Body of pancreas (tissue), 4 donors: ENCODE measurements around the gene CCL22. TPM values are rescaled to one million over a fixed set of nuclear protein-coding genes. Genes with fewer than 3 reads are reported as not detected.
A peak's percentile ranks its signal among the peaks of the same experiment; 100 is the strongest.
"Not testable (repeated sequence)": the region's sequence is repeated elsewhere in the genome, so short reads cannot be mapped to it uniquely, and the experiment has no call there.

Experiments used
- ATAC-seq: fragments of 150-250 bp; one replicate; pipeline ENCODE4 v1.9.1; 2016
- DNase-seq, 4 donors: peaks; one replicate each; pipeline ENCODE4 v3.0.0-alpha.2; 2019
- H3K27ac ChIP-seq, 4 donors: fragments of 200-600 bp; sonication (generic); 1 replicate in 3 of 4; 2 replicates in 1 of 4; pipeline versions ENCODE4 v1.5.1 to v1.6.1; 2016 to 2019; ENCODE audit warnings: mild to moderate bottlenecking in 1 of 4, mixed read lengths in 1 of 4, moderate library complexity in 1 of 4
- H3K27me3 ChIP-seq, 2 donors: fragments of 200-600 bp; sonication (generic); one replicate each; pipeline ENCODE4 v1.6.0; 2016; ENCODE audit warnings: mild to moderate bottlenecking in 1 of 2
- H3K36me3 ChIP-seq, 2 donors: fragments of 200-600 bp; sonication (generic); replicated peaks in 1 of 2; 2 replicates each; pipeline ENCODE4 v1.5.1; 2016; ENCODE audit warnings: low read depth in 2 of 2; ENCODE audit not compliant: insufficient read depth in 1 of 2
- H3K4me1 ChIP-seq: fragments of 200-600 bp; sonication (generic); one replicate; pipeline ENCODE4 v1.6.0; 2016
- H3K4me3 ChIP-seq, 2 donors: fragments of 200-600 bp; sonication (generic); 1 replicate in 1 of 2; 2 replicates in 1 of 2; pipeline ENCODE4 v1.5.1; 2016 to 2019
- H3K9me3 ChIP-seq, 3 donors: fragments of 200-600 bp; sonication (generic); 1 replicate in 2 of 3; 2 replicates in 1 of 3; pipeline ENCODE4 v1.5.1; 2016
- CTCF ChIP-seq, 7 experiments: fragments of 450-650 bp in 4 of 7; fragments of 200-600 bp in 3 of 7; sonication (generic) in 3 of 7; IDR thresholded peaks; one replicate each; pipeline ENCODE4 v1.5.1; 2016 to 2019; ENCODE audit warnings: antibody characterized with exemption in 7 of 7
- POLR2A ChIP-seq, 3 donors: fragments of 450-650 bp; IDR thresholded peaks; one replicate each; pipeline ENCODE4 v1.6.1; 2016; ENCODE audit warnings: antibody characterized with exemption in 3 of 3, mild to moderate bottlenecking in 2 of 3
- WGBS, 2 donors: methylation state at CpG; one replicate each; pipeline ENCODE4 v1.1.5; 2017; 5-methylcytosine and 5-hydroxymethylcytosine counted together
- intact Hi-C: fragments of 100-400 bp; cut with DNase I; formaldehyde crosslinking; loops from one replicate; pipeline ENCODE4 v1.15.1; 2023
- total RNA-seq, 2 donors: library from RNA; depleted of rRNA; stranded (reverse); fragments of >200 nt; gene quantifications; one replicate each; pipeline ENCODE4 v1.1.0, GENCODE V29; 2016

The CCL22 gene
- total RNA-seq, 2 donors from 2014 or later: not detected

DNA sequence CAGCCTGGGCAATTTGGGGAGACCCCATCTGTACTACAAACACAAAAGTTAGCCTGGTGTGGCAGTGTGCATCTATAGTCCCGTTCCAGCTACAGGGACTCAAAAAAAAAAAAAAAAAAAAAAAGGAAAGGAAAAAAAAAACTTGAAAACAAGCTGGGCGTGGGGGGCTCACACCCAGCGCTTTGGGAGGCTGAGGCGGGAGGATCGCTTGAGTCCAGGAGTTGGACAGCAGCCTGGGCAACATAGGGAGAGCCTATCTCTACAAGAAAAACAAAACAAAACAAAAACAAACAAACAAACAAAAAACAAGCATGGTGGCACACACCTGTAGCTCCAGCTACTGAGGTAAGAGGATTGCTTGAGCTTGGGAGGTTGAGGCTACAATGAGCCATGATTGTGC is 33.1 kb downstream of the CCL22 start:
- H3K4me3 ChIP-seq: no peak overlapping the region
- no peak overlapping the region for H3K27ac ChIP-seq
- no peak for DNase-seq
- peaks cover 8% of the 10 kb centered on the region for H3K4me1 ChIP-seq
- TF ChIP-seq POLR2A (IDR thresholded peaks at IDR 0.05): no peak
- no peak for TF ChIP-seq CTCF (IDR thresholded peaks at IDR 0.05)
- no peaks in the 10 kb centered on the region for H3K36me3 ChIP-seq
- ATAC-seq: no peak
- H3K27me3 ChIP-seq: no peaks in the 10 kb centered on the region
- 84 to 86% methylated on average over 4 to 5 of the region's 5 CpGs for WGBS, 2 donors
- intact Hi-C loops: no loop called here
- H3K9me3 ChIP-seq: no peaks in the 10 kb centered on the region

DNA sequence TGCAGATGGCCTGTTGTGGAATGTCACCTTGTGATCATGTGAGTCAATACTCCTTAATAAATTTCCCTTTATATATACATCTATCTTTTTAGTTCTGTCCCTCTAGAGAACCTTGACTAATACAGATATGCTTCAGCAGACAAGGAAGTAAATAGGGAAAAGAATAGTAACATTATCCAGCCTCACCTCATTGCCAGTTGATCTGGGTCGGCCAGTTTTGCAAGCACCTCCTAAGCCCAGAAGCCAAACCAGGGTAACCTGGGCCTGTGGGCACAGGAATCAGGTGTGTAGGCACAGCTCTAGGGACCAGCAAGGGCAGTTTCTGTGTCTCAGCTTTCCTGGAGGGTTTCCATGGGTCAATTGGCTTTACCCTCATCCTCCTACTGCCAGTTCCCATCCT is 34.1 kb downstream of the CCL22 start:
- 31 to 54% methylated on average over 1 of the region's 1 CpG for WGBS, 2 donors
- H3K27me3 ChIP-seq: no peaks in the 10 kb centered on the region
- peaks cover 6% of the 10 kb centered on the region for H3K4me1 ChIP-seq
- H3K4me3 ChIP-seq: no peak overlapping the region
- no peak for TF ChIP-seq CTCF (IDR thresholded peaks at IDR 0.05)
- no peak for TF ChIP-seq POLR2A (IDR thresholded peaks at IDR 0.05)
- no peaks in the 10 kb centered on the region for H3K36me3 ChIP-seq
- H3K27ac ChIP-seq: peak overlapping the region in 3 of 4 donors; percentile 41 to 71 (median 43)
- no peaks in the 10 kb centered on the region for H3K9me3 ChIP-seq
- DNase-seq: peak in 2 of 4 donors; percentile 37 to 40
- intact Hi-C loops: no loop called here
- peak; percentile 56 for ATAC-seq

GRCh38 chr16:57394444-57394843 is 35.9 kb downstream of the CCL22 start:
- Histone ChIP-seq H3K27me3 (no peaks in the 10 kb centered on the region), H3K9me3 (no peaks in the 10 kb centered on the region), H3K4me3 (no peak overlapping the region), H3K36me3 (no peaks in the 10 kb centered on the region), H3K27ac (no peak overlapping the region), H3K4me1 (peaks cover 6% of the 10 kb centered on the region)
- no peak for TF ChIP-seq POLR2A (IDR thresholded peaks at IDR 0.05)
- no peak for TF ChIP-seq CTCF (IDR thresholded peaks at IDR 0.05)
- DNase-seq (peak in 3 of 4 donors; percentile 29 to 50 (median 35)), ATAC-seq (peak; percentile 30)
- intact Hi-C loops: no loop called here
- 23 to 47% methylated on average over 4 to 7 of the region's 7 CpGs for WGBS, 2 donors

GRCh38 chr16:57395026-57395425 is 36.4 kb downstream of the CCL22 start:
- TF ChIP-seq CTCF (IDR thresholded peaks at IDR 0.05) (no peak), POLR2A (IDR thresholded peaks at IDR 0.05) (no peak)
- Histone ChIP-seq H3K36me3 (no peaks in the 10 kb centered on the region), H3K27ac (no peak overlapping the region), H3K27me3 (no peaks in the 10 kb centered on the region), H3K9me3 (no peaks in the 10 kb centered on the region), H3K4me3 (no peak overlapping the region), H3K4me1 (peaks cover 6% of the 10 kb centered on the region)
- ATAC-seq (no peak), DNase-seq (no peak)
- WGBS, 2 donors: 77 to 80% methylated on average over 5 of the region's 5 CpGs
- intact Hi-C loops: no loop called here

DNA sequence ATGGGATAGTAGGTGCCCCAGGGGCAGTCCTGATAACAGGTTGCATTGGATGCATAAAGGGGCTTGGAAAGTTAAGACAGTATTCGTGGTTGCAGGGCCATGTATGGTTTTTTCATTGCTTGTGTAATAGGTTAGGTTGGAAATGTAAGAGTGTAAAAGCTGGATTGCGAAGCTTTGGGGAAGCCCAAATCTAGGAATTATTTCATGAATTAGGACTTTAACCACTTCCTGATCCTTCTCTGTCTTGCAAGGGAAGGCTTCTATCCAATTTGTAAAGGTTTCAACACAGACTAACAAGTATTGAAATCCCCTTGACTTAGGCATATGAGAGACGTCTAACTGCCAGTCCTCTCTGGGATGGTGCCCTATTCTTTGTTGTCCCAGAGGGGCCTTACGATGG is 38.2 kb downstream of the CCL22 start:
- Histone ChIP-seq H3K9me3 (no peaks in the 10 kb centered on the region), H3K36me3 (no peaks in the 10 kb centered on the region), H3K27ac (no peak overlapping the region), H3K4me1 (peaks cover 6% of the 10 kb centered on the region), H3K27me3 (no peaks in the 10 kb centered on the region), H3K4me3 (no peak overlapping the region)
- 87 to 89% methylated on average over 4 of the region's 4 CpGs for WGBS, 2 donors
- no peak for DNase-seq
- intact Hi-C loops: no loop called here
- TF ChIP-seq POLR2A (IDR thresholded peaks at IDR 0.05) (no peak), CTCF (IDR thresholded peaks at IDR 0.05) (no peak)
- no peak for ATAC-seq

DNA sequence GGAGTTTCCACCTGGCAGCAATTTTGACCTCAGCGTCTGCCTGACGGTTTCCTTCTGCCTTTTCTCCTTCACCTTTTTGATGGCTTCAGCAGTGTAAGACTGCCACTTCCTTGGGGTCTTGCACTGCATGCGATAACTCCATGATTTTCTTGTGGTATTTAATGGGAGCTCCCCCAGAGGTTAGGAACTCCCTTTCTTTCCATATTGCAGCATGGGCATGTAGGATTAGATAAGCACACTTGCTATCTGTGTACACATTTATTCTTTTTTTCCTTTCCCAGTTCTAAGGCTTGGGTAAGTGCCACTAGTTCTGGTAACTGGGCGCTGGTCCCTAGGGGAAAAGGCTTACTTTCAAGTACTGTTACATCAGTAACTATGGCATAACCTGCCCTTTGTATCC is 38.9 kb downstream of the CCL22 start:
- not testable (repeated sequence) for H3K4me1 ChIP-seq
- 85 to 89% methylated on average over 4 of the region's 4 CpGs for WGBS, 2 donors

More for the DNA sequence above, 38.9 kb downstream of the CCL22 start:
- H3K9me3 ChIP-seq, H3K27me3 ChIP-seq, H3K36me3 ChIP-seq, H3K4me3 ChIP-seq, ATAC-seq, DNase-seq, intact Hi-C loops, H3K27ac ChIP-seq: not testable (repeated sequence)
